Measurements from ENCODE around the gene ZNF628.

ZNF628 gene

GRCh38 chr19:55465460-55466240 is 10.8 kb upstream of the ZNF628 start:
- DNase-seq (ENCODE audit: low read depth), result no peak

- no peak for DNase-seq (ENCODE audit: low read depth)
Observed at GRCh38 chr19:55466241-55466614, 10.2 kb upstream of the ZNF628 start.

GRCh38 chr19:55467236-55468053 is 9.0 kb upstream of the ZNF628 start:
- DNase-seq (ENCODE audit: low read depth), result no peak

GRCh38 chr19:55468054-55468393 is 8.4 kb upstream of the ZNF628 start:
- DNase-seq (ENCODE audit: low read depth), result no peak

- no peak for DNase-seq (ENCODE audit: low read depth)
Observed at GRCh38 chr19:55471266-55471665, 5.2 kb upstream of the ZNF628 start.

GRCh38 chr19:55472463-55472862 is 4.0 kb upstream of the ZNF628 start:
- no peak for DNase-seq (ENCODE audit: low read depth)

GRCh38 chr19:55473225-55474012 is 3.0 kb upstream of the ZNF628 start:
- no peak for DNase-seq (ENCODE audit: low read depth)

- peak; percentile 71 for DNase-seq (ENCODE audit: low read depth)
Observed at GRCh38 chr19:55474269-55475265, 1.9 kb upstream of the ZNF628 start.

GRCh38 chr19:55477905-55478304 is 1.5 kb downstream of the ZNF628 start:
- no peak for DNase-seq (ENCODE audit: low read depth)

- no peak for DNase-seq (ENCODE audit: low read depth)
Observed at GRCh38 chr19:55478364-55478763, 1.9 kb downstream of the ZNF628 start.

- no peak for DNase-seq (ENCODE audit: low read depth)
Observed at GRCh38 chr19:55479045-55479444, 2.6 kb downstream of the ZNF628 start.

GRCh38 chr19:55479451-55480230 is 3.2 kb downstream of the ZNF628 start:
- no peak for DNase-seq (ENCODE audit: low read depth)

- no peak for DNase-seq (ENCODE audit: low read depth)
Observed at GRCh38 chr19:55481148-55481793, 4.9 kb downstream of the ZNF628 start.

GRCh38 chr19:55481794-55482155 is 5.4 kb downstream of the ZNF628 start:
- no peak for DNase-seq (ENCODE audit: low read depth)

GRCh38 chr19:55482156-55482961 is 5.9 kb downstream of the ZNF628 start:
- DNase-seq (ENCODE audit: low read depth), result no peak

- DNase-seq (ENCODE audit: low read depth), result no peak
Observed at GRCh38 chr19:55482967-55483705, 6.7 kb downstream of the ZNF628 start.

- DNase-seq (ENCODE audit: low read depth), result no peak
Observed at GRCh38 chr19:55483706-55484592, 7.5 kb downstream of the ZNF628 start.

Measured in HS-27A (cell line).